ENCODE results near the gene N4BP2L1. TPM values are rescaled to one million over a fixed set of nuclear protein-coding genes. Genes with fewer than 3 reads are reported as not detected.

The N4BP2L1 gene
- 10 to 100 TPM; 13.9 to 46.1 (median 28.8) TPM for total RNA-seq
- polyA plus RNA-seq: 10 to 100 TPM in 1 of 3 donors, 1 to 10 TPM in 2; 4.9 to 14.2 (median 6.4) TPM
- long read RNA-seq, donor 1: 0 reads
- long read RNA-seq, donor 2, partial matches to known transcripts: 0 of 2 reads
- long read RNA-seq, donor 2, other reads (novel, unspliced or antisense): 0 of 2 reads
- long read RNA-seq, donor 3, partial matches to known transcripts: 0 of 2 reads
- long read RNA-seq, donor 3, other reads (novel, unspliced or antisense): 0 of 2 reads
- long read RNA-seq, donor 4, partial matches to known transcripts: 0 of 2 reads
- long read RNA-seq, donor 4, other reads (novel, unspliced or antisense): 0 of 2 reads
- long read RNA-seq, donor 5, partial matches to known transcripts: 0 of 1 reads
- long read RNA-seq, donor 5, other reads (novel, unspliced or antisense): 0 of 1 reads
- long read RNA-seq, donor 6, partial matches to known transcripts: 0 of 1 reads
- long read RNA-seq, donor 6, other reads (novel, unspliced or antisense): 0 of 1 reads
- long read RNA-seq, donor 7, partial matches to known transcripts: 0 of 5 reads
- long read RNA-seq, donor 7, other reads (novel, unspliced or antisense): 0 of 5 reads
- long read RNA-seq, donor 8, partial matches to known transcripts: 0 of 2 reads
- long read RNA-seq, donor 8, other reads (novel, unspliced or antisense): 0 of 2 reads
- long read RNA-seq, donor 9: 0 reads
- long read RNA-seq, donor 10, partial matches to known transcripts: 0 of 2 reads
- long read RNA-seq, donor 10, other reads (novel, unspliced or antisense): 0 of 2 reads

DNA sequence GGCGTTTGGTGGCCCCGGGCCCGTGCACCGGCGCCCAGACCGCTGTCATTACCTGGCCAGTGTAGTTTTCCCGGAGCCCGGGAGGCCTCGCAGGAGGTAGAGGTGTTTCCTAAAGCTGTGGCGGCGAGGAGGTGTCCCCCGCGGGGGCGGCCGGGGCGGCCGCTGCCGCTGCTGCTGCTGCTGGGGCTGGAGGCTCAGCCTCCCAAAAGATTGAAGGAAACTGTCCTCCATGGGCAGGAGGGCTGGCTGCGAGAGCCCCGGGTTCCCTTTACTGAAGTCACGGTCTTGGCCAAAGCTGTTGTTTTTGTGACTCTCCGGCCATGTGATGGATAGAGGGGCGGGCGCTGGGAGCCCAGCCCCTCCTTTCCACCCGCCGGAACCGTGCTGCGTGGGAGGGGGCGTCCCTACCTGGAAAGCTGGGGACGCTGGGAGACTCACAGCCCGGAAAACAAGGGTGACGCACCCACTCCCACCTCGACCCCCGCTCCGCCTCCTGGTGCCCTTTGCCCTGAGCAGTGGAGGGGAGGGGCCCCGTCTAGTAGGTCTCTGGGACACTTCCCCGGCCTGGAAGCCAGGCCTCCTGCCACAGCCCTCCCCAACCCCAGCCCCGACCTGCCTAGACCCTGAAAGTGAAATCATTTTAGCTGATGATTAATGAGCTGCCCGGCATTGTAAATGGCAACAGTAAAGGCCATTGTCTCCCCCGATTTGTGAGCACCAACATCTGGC lies at the start of gene N4BP2L1:
Gene N4BP2L1 (minus strand): TSS at position 279 of the 729 bp plus-strand sequence. CDS start 48 bp downstream, at position 231.
- Histone ChIP-seq H3K4me3 (peak within 1 kb of the TSS; percentile 87 to 89 (median 88)), H3K9me3 (no peaks in the 10 kb centered on the region), H3K4me1 (peaks cover 14 to 40% (median 22%) of the 10 kb centered on the region in 4 donors), H3K27ac (peak within 1 kb of the TSS; percentile 86 to 95 (median 90)), H3K36me3 (peaks cover 0 to 12% (median 3%) of the 10 kb centered on the region in 4 donors), H3K27me3 (no peaks in the 10 kb centered on the region)
- peak; percentile 71 to 92 for DNase-seq
- intact Hi-C loops (cut with DNase I; ENCODE audit: low total_unique reads): no loop called here
- peak; percentile 89 to 97 (median 92) for TF ChIP-seq POLR2AphosphoS5 (IDR thresholded peaks at IDR 0.05)
- no peak for TF ChIP-seq CTCF (IDR thresholded peaks at IDR 0.05)
- 0 to 2% (median 0%) methylated on average over 19 to 40 of the region's 40 CpGs for WGBS, 5 donors

DNA sequence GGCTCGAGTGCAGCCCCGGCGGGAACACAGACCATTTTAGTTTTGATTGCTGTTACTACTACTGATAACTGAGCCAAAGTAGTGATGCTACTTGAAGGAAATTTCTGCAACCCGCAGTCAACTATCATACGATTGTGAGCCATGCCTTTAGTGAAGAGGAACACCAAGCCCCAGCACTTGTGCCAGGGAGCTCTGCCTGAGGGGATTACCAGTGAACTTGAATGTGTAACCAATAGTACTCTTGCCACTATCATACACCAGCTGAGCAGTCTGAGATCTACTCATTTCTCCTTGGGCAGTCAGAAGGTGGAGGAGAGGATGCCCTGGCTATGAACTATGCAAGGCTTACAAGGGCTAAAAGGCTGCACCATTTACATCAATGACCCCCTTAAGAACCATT lies 49.0 kb upstream of the N4BP2L1 start:
- Histone ChIP-seq H3K27ac (no peak overlapping the region), H3K36me3 (peaks cover 0 to 9% (median 3%) of the 10 kb centered on the region in 4 donors), H3K4me1 (peaks cover 0 to 7% (median 0%) of the 10 kb centered on the region in 4 donors), H3K9me3 (no peaks in the 10 kb centered on the region), H3K27me3 (no peaks in the 10 kb centered on the region), H3K4me3 (no peak overlapping the region)
- TF ChIP-seq EP300 (IDR thresholded peaks at IDR 0.05) (no peak), POLR2AphosphoS5 (IDR thresholded peaks at IDR 0.05) (no peak), POLR2A (IDR thresholded peaks at IDR 0.05) (no peak), CTCF (IDR thresholded peaks at IDR 0.05) (no peak)
- intact Hi-C loops (cut with DNase I; ENCODE audit: low total_unique reads): no loop called here
- DNase-seq: no peak
- 90 to 97% (median 95%) methylated on average over 5 of the region's 5 CpGs for WGBS, 5 donors

DNA sequence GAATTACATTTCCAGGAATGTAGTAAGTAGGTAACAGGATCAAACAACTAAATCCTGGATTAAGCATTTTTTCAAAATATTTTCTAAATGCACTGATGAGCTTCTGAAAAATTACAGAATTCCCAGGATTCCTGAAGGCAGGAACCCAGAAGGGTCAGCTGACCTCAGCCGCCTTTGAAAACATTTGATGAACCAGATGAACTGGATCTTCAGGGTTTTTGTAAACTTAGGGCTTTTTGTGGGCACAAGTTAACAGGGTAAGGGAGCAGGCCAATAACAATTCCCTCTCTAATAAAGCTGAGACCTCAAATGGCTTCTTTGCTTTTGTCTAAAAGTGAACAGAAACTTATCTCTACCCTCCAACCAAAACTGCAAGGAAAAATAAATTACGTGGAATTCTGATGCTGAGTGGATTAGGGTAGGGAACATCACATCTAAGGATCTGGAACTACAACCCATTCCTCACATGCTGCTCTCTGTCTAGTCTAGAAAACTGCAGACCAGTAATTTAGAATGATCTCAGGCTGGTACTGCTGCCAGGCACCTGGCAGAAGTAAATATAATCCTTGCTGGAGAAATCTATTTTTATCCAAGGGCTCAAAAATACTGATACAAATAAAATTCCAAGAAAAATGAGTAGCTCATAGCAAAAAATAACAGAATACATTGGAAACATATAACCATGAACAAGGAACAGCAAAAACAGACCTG lies 48.2 kb upstream of the N4BP2L1 start:
- 52 to 74% (median 63%) methylated on average over 2 of the region's 2 CpGs for WGBS, 5 donors
- H3K36me3 ChIP-seq: peaks cover 0 to 12% (median 3%) of the 10 kb centered on the region in 4 donors
- H3K4me1 ChIP-seq: peaks cover 0 to 7% (median 0%) of the 10 kb centered on the region in 4 donors
- DNase-seq: no peak
- no peak overlapping the region for H3K4me3 ChIP-seq
- H3K27ac ChIP-seq: no peak overlapping the region
- no peaks in the 10 kb centered on the region for H3K27me3 ChIP-seq
- intact Hi-C loops (cut with DNase I; ENCODE audit: low total_unique reads): no loop called here
- no peaks in the 10 kb centered on the region for H3K9me3 ChIP-seq
- TF ChIP-seq POLR2AphosphoS5 (IDR thresholded peaks at IDR 0.05): no peak
- no peak for TF ChIP-seq EP300 (IDR thresholded peaks at IDR 0.05)
- TF ChIP-seq CTCF (IDR thresholded peaks at IDR 0.05): no peak
- TF ChIP-seq POLR2A (IDR thresholded peaks at IDR 0.05): no peak

All from stomach (tissue), 19 donors.